ENCODE data around the gene USP6NL.

USP6NL gene

DNA sequence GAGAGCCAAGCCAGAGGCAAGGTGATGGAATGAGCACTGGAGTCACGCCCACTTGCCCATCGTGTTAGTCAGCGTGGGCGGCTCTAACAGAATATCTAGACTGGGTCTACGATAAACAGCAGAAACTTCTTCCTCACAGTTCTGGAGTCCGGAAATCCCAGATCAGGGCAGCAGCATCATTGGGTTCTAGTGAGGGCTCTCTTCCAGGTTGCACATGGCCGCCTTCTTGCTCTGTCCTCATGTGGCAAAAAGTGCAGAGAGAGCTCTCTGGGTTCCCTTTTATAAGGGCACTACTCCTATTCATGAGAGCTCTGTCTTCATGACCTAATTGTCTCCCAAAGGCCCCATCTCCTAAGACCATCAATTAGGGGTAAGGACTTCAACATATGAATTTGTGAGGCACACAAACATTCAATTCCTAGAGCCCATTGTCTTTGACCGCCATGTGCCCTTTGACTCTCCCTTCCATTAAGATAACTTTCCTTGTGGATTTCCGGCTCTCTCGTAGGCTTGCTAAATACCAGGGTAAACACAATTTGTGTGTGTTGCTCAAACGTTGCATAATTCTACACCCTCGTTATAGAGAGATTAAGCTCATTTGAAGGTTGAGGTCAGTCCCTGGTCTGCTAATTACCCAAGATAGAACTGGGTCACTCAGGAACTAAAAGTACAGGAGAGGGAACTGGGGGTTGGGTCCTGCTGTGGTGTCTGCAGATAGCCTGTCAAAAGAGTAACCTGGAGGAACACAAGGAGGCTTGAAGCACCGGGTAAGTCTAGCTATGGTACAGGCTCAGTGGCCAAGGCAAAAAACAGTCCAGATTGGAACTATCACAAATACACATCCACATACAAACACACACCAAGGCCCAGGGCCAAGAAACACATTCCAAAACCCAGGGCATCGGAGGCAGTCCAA is 28.7 kb upstream of the USP6NL start:
- no peaks in the 10 kb centered on the region for H3K36me3 ChIP-seq (ENCODE audit: control insufficient read depth, insufficient read depth, low read length)
- no peaks in the 10 kb centered on the region for H3K9me3 ChIP-seq (ENCODE audit: control insufficient read depth, low read length)
- no peak overlapping the region for H3K4me3 ChIP-seq (ENCODE audit: low read depth, low read length)
- no peak overlapping the region for H3K27ac ChIP-seq
- H3K4me2 ChIP-seq (ENCODE audit: low read length) = no peak overlapping the region
- no peaks in the 10 kb centered on the region for H3K4me1 ChIP-seq
- H3K79me2 ChIP-seq = no peaks in the 10 kb centered on the region
- TF ChIP-seq, protein P1, sequence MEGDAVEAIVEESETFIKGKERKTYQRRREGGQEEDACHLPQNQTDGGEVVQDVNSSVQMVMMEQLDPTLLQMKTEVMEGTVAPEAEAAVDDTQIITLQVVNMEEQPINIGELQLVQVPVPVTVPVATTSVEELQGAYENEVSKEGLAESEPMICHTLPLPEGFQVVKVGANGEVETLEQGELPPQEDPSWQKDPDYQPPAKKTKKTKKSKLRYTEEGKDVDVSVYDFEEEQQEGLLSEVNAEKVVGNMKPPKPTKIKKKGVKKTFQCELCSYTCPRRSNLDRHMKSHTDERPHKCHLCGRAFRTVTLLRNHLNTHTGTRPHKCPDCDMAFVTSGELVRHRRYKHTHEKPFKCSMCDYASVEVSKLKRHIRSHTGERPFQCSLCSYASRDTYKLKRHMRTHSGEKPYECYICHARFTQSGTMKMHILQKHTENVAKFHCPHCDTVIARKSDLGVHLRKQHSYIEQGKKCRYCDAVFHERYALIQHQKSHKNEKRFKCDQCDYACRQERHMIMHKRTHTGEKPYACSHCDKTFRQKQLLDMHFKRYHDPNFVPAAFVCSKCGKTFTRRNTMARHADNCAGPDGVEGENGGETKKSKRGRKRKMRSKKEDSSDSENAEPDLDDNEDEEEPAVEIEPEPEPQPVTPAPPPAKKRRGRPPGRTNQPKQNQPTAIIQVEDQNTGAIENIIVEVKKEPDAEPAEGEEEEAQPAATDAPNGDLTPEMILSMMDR (IDR thresholded peaks at IDR 0.05) = no peak
- no peak overlapping the region for H2AFZ ChIP-seq
- H3K27me3 ChIP-seq (ENCODE audit: control insufficient read depth, insufficient read depth, low read length) = no peaks in the 10 kb centered on the region
- no peak overlapping the region for H3K9ac ChIP-seq

DNA sequence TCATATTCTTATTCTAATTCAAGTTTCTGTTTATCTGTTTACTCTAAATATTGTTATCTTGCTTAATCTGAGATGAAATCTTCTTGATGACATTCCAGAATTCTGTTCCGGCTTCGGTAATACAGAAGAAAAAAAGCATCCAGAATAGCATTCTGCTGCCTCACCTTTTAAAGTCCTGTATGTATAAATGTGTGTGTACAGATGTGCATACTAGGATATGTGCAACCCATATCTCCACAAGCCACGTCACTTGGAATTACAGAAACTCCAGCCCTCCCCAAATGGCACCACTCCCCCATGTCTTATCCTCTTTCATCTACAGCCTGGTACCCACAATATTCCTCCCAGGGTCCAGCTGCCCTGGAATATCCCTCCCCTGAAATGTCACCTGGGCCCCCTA is 27.9 kb upstream of the USP6NL start:
- Histone ChIP-seq H3K4me1 (no peaks in the 10 kb centered on the region), H3K36me3 (ENCODE audit: control insufficient read depth, insufficient read depth, low read length) (no peaks in the 10 kb centered on the region), H3K9me3 (ENCODE audit: control insufficient read depth, low read length) (no peaks in the 10 kb centered on the region), H3K79me2 (no peaks in the 10 kb centered on the region), H3K4me2 (ENCODE audit: low read length) (no peak overlapping the region), H3K27me3 (ENCODE audit: control insufficient read depth, insufficient read depth, low read length) (no peaks in the 10 kb centered on the region), H2AFZ (no peak overlapping the region), H3K27ac (no peak overlapping the region), H3K9ac (no peak overlapping the region), H3K4me3 (ENCODE audit: low read depth, low read length) (no peak overlapping the region)
- TF ChIP-seq, protein P1 (IDR thresholded peaks at IDR 0.05) = no peak

DNA sequence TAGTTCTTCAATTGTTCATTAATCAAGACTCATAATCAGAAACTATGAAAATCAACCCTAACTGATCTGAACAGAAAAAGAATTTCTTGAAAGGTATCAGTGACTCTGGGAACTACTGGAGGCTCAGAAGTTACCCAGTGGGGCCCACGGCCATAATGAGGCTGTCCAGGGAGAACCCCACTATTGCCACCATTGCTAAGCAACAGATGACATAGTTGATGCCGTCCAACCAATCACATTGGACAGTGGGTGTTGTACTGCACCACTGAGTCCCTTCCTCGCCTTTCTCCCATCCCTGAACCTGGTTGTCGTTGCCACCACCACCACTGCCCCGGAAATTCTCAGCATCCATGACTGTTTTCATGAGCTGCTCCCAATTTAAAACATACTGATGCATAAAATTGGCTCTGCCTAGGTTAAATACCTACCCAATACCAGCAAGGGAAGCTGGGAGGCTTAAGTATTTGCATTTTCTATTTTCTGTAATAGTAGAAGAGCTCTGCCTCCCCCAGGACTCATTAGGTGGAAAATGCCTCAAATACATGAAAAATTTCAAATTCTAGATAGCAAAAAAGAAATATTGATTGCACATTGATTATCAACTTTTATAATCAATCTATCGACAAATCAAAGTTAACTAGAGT is 26.7 kb upstream of the USP6NL start:
- Histone ChIP-seq H2AFZ (no peak overlapping the region), H3K9ac (no peak overlapping the region), H3K9me3 (ENCODE audit: control insufficient read depth, low read length) (no peaks in the 10 kb centered on the region), H3K79me2 (no peaks in the 10 kb centered on the region), H3K4me2 (ENCODE audit: low read length) (no peak overlapping the region), H3K4me1 (no peaks in the 10 kb centered on the region), H3K27ac (no peak overlapping the region), H3K36me3 (ENCODE audit: control insufficient read depth, insufficient read depth, low read length) (no peaks in the 10 kb centered on the region), H3K4me3 (ENCODE audit: low read depth, low read length) (no peak overlapping the region), H3K27me3 (ENCODE audit: control insufficient read depth, insufficient read depth, low read length) (no peaks in the 10 kb centered on the region)
- TF ChIP-seq, protein P1 (IDR thresholded peaks at IDR 0.05) = no peak

DNA sequence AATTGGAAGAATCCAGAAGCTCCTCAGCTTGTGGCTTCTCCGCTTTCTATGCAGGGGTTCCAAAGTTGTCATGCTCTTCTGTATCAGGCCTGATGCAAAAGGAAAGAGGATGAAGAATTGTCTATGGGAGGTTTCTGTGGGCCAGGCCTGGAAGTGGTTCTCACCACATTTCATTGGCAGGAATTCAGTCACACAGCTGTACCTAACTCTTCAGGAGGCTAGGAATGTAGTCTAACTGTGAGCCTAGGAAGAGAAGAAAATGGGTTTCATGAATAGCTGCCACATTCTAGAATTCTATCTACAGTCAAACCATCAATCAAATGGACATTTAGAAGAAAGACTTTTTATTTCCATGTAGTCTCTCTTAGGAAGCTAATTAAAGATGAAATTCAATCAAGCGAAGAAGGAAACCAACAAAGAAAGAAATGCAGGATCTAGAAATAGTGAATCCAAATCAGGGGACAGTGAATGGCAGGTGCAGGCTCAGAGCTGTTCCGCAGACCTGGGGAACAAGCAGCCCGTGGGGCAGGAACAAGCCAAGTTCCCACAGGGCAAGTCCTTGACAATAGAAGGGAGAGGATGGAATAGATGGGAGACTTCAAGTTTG is 25.4 kb upstream of the USP6NL start:
- no peaks in the 10 kb centered on the region for H3K36me3 ChIP-seq (ENCODE audit: control insufficient read depth, insufficient read depth, low read length)
- TF ChIP-seq, protein P1 (IDR thresholded peaks at IDR 0.05) = no peak
- no peak overlapping the region for H3K4me2 ChIP-seq (ENCODE audit: low read length)
- no peak overlapping the region for H3K4me3 ChIP-seq (ENCODE audit: low read depth, low read length)
- no peak overlapping the region for H3K9ac ChIP-seq
- H3K27me3 ChIP-seq (ENCODE audit: control insufficient read depth, insufficient read depth, low read length) = no peaks in the 10 kb centered on the region
- no peaks in the 10 kb centered on the region for H3K9me3 ChIP-seq (ENCODE audit: control insufficient read depth, low read length)
- no peak overlapping the region for H2AFZ ChIP-seq
- H3K4me1 ChIP-seq = no peaks in the 10 kb centered on the region
- H3K27ac ChIP-seq = no peak overlapping the region
- H3K79me2 ChIP-seq = no peaks in the 10 kb centered on the region
